Measurements from ENCODE around the gene DLGAP1.

DLGAP1 gene

DNA sequence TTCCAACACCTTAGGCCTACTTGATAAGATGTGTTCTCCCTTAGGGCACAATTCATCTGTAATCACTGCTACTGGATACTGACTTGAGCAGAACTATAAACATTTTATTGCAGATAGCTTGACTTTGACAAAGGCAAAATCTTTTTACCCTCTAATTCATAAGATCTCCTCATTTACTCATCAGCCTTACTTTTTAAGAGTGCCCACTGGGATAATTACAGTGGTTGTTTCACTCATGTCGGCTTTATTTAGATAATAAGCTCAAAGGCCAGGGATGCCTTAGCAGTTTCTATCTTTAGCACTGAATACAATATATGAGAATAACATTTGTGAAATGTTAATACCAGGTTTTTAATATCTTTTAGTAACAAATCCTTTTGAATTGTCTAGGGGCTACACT lies 144.0 kb downstream of the DLGAP1 start:
- no peaks in the 10 kb centered on the region for H3K9me3 ChIP-seq (ENCODE audit: severe bottlenecking)
- ATAC-seq (ENCODE audit: low read depth) (no peak), DNase-seq (ENCODE audit: low spot score) (no peak)
- TF ChIP-seq CTCF (IDR thresholded peaks at IDR 0.05; ENCODE audit: poor library complexity, severe bottlenecking) = no peak
- no peaks in the 10 kb centered on the region for H3K36me3 ChIP-seq (ENCODE audit: low read depth)
- H3K4me1 ChIP-seq (ENCODE audit: insufficient read depth, poor library complexity, severe bottlenecking) = no peaks in the 10 kb centered on the region
- H3K27me3 ChIP-seq (ENCODE audit: insufficient read depth, poor library complexity, severe bottlenecking) = no peaks in the 10 kb centered on the region
- H3K4me3 ChIP-seq (ENCODE audit: severe bottlenecking) = no peak overlapping the region
- H3K27ac ChIP-seq (ENCODE audit: poor library complexity, severe bottlenecking) = no peak overlapping the region

DNA sequence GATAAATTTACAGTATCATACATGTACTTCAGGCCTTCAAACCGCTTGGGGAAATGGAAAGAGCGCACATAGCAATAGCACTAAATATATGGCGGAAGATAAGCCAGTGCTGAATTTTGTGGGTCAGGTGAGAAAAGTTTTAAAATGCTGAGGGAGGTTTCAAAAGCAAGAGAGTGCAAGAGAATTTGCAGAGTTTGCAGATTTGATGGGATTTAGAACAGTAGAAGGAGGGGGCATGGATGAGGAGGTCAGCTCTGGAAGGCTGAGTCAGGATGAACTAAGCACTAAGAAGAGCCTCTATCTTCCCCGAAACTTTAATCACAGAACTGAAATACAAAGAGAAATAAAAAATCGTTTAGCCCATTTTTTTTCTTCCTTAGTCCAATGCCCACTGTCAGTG lies 145.9 kb downstream of the DLGAP1 start:
- no peaks in the 10 kb centered on the region for H3K27me3 ChIP-seq (ENCODE audit: insufficient read depth, poor library complexity, severe bottlenecking)
- no peaks in the 10 kb centered on the region for H3K9me3 ChIP-seq (ENCODE audit: severe bottlenecking)
- TF ChIP-seq CTCF (IDR thresholded peaks at IDR 0.05; ENCODE audit: poor library complexity, severe bottlenecking) = no peak
- DNase-seq (ENCODE audit: low spot score) (no peak), ATAC-seq (ENCODE audit: low read depth) (no peak)
- H3K36me3 ChIP-seq (ENCODE audit: low read depth) = no peaks in the 10 kb centered on the region
- no peak overlapping the region for H3K27ac ChIP-seq (ENCODE audit: poor library complexity, severe bottlenecking)
- no peaks in the 10 kb centered on the region for H3K4me1 ChIP-seq (ENCODE audit: insufficient read depth, poor library complexity, severe bottlenecking)
- no peak overlapping the region for H3K4me3 ChIP-seq (ENCODE audit: severe bottlenecking)

DNA sequence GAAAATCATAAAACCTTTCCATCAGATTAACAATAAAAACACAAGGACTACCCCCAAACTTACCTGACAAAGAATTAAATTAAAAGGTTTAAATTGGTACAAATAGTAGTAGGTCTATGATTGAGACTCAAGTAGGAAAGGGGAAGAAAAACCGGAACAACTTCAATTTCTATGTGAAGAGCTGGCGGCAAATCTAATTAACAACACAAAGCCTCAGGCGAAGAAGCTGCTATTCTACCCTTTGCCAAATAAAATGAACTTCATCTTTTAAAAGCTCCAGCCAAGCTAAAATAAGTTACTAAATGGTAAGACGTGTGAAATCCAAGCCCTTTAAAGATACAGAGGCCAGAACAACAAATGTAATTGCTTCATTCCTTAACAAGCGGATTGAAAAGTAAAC lies 146.5 kb downstream of the DLGAP1 start:
- H3K4me3 ChIP-seq (ENCODE audit: severe bottlenecking) = no peak overlapping the region
- no peak for TF ChIP-seq CTCF (IDR thresholded peaks at IDR 0.05; ENCODE audit: poor library complexity, severe bottlenecking)

GRCh38 chr18:4299395-4299794 lies 155.7 kb downstream of the DLGAP1 start:
- ATAC-seq (ENCODE audit: low read depth) = no peak
- no peak overlapping the region for H3K27ac ChIP-seq (ENCODE audit: poor library complexity, severe bottlenecking)

More for the DNA sequence above, 146.5 kb downstream of the DLGAP1 start:
- DNase-seq (ENCODE audit: low spot score) = no peak
- H3K36me3 ChIP-seq (ENCODE audit: low read depth) = no peaks in the 10 kb centered on the region
- no peaks in the 10 kb centered on the region for H3K4me1 ChIP-seq (ENCODE audit: insufficient read depth, poor library complexity, severe bottlenecking)
- no peaks in the 10 kb centered on the region for H3K27me3 ChIP-seq (ENCODE audit: insufficient read depth, poor library complexity, severe bottlenecking)
- no peaks in the 10 kb centered on the region for H3K9me3 ChIP-seq (ENCODE audit: severe bottlenecking)
- no peak overlapping the region for H3K27ac ChIP-seq (ENCODE audit: poor library complexity, severe bottlenecking)
- ATAC-seq (ENCODE audit: low read depth) = no peak

More at GRCh38 chr18:4299395-4299794, 155.7 kb downstream of the DLGAP1 start:
- TF ChIP-seq CTCF (IDR thresholded peaks at IDR 0.05; ENCODE audit: poor library complexity, severe bottlenecking) = no peak
- no peak overlapping the region for H3K4me3 ChIP-seq (ENCODE audit: severe bottlenecking)
- H3K27me3 ChIP-seq (ENCODE audit: insufficient read depth, poor library complexity, severe bottlenecking) = no peaks in the 10 kb centered on the region
- DNase-seq (ENCODE audit: low spot score) = no peak
- no peaks in the 10 kb centered on the region for H3K36me3 ChIP-seq (ENCODE audit: low read depth)
- H3K4me1 ChIP-seq (ENCODE audit: insufficient read depth, poor library complexity, severe bottlenecking) = no peaks in the 10 kb centered on the region
- H3K9me3 ChIP-seq (ENCODE audit: severe bottlenecking) = no peaks in the 10 kb centered on the region

Measured in RWPE2 (cell line).